Osteocyte (in vitro differentiated cells): ENCODE results near the gene MAP4K3. TPM values are rescaled to one million over a fixed set of nuclear protein-coding genes. Genes with fewer than 3 reads are reported as not detected.
A peak's percentile ranks its signal among the peaks of the same experiment; 100 is the strongest.

Experiments
- DNase-seq: peaks from one replicate; pipeline ENCODE4 v3.0.0; 2021; ENCODE audit warnings: mixed read lengths; ENCODE audit not compliant: unreplicated experiment; ENCODE audit errors: extremely low spot score
- H3K27ac Mint-ChIP-seq: one replicate; pipeline ENCODE4 v1.8.0; 2021; ENCODE audit warnings: mild to moderate bottlenecking, mixed read lengths; ENCODE audit not compliant: unreplicated experiment
- H3K27me3 Mint-ChIP-seq: one replicate; pipeline ENCODE4 v1.8.0; 2021; ENCODE audit warnings: mixed read lengths; ENCODE audit not compliant: unreplicated experiment
- H3K36me3 Mint-ChIP-seq: one replicate; pipeline ENCODE4 v1.8.0; 2021; ENCODE audit warnings: mixed read lengths; ENCODE audit not compliant: unreplicated experiment
- H3K4me1 Mint-ChIP-seq: one replicate; pipeline ENCODE4 v1.8.0; 2021; ENCODE audit warnings: mixed read lengths; ENCODE audit not compliant: unreplicated experiment
- H3K4me3 Mint-ChIP-seq: one replicate; pipeline ENCODE4 v1.8.0; 2021; ENCODE audit warnings: mild to moderate bottlenecking, moderate library complexity, mixed read lengths; ENCODE audit not compliant: unreplicated experiment
- H3K9me3 Mint-ChIP-seq: one replicate; pipeline ENCODE4 v1.8.0; 2021; ENCODE audit warnings: mixed read lengths; ENCODE audit not compliant: unreplicated experiment
- total RNA-seq: library from RNA; stranded (reverse); gene quantifications from 2 replicates; pipeline ENCODE4 v1.2.1, GENCODE V29; 2021
- TF ChIP-seq, protein P1 (sequence below): fragments of 200-600 bp; sonication (generic); IDR thresholded peaks from 2 replicates; pipeline ENCODE4 v1.5.0; 2021; ENCODE audit warnings: antibody characterized with exemption, mild to moderate bottlenecking, moderate library complexity

MAP4K3 gene
- total RNA-seq, 1 donor from 2014 or later = 35.0 TPM

DNA sequence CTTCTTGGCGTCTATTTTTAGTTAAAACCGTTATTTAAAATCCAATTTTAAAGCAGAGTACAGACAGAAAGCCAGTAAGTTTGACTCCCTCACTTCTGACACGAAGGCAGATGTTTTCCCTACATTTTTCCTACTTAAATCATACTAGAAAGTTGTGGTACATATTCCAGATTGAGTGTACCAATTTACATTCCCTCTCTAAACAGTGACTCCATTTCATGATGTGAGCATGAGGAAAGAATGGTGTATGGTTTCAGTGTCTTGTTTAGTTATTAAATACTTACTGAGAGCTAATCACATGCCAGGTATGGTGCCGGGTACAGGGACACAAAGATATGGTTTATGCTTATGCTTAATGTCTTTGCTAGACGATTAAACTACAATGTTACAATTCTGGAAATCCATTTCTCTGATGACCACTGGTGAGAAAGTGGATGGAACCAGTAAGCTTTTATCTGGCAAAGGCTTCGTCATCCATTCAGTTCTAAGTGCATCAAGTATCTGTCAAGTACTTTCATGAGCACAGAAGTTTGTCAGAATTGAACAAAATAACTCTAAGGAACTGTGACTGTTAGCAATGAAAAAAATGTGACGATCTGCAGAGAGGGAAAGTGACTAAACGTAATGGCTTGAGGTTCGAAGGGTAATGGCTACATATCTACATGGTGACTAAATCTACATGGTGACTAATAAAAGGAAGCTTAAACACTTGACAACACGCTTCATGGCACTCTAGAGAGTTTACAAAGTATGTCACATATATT is 25.7 kb downstream of the MAP4K3 start:
- H3K27me3 Mint-ChIP-seq = no peaks in the 10 kb centered on the region
- H3K4me3 Mint-ChIP-seq = peak overlapping the region; percentile 60
- no peak for DNase-seq
- H3K36me3 Mint-ChIP-seq = no peaks in the 10 kb centered on the region
- TF ChIP-seq, protein P1, sequence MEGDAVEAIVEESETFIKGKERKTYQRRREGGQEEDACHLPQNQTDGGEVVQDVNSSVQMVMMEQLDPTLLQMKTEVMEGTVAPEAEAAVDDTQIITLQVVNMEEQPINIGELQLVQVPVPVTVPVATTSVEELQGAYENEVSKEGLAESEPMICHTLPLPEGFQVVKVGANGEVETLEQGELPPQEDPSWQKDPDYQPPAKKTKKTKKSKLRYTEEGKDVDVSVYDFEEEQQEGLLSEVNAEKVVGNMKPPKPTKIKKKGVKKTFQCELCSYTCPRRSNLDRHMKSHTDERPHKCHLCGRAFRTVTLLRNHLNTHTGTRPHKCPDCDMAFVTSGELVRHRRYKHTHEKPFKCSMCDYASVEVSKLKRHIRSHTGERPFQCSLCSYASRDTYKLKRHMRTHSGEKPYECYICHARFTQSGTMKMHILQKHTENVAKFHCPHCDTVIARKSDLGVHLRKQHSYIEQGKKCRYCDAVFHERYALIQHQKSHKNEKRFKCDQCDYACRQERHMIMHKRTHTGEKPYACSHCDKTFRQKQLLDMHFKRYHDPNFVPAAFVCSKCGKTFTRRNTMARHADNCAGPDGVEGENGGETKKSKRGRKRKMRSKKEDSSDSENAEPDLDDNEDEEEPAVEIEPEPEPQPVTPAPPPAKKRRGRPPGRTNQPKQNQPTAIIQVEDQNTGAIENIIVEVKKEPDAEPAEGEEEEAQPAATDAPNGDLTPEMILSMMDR = no peak
- H3K9me3 Mint-ChIP-seq = no peaks in the 10 kb centered on the region
- peak overlapping the region; percentile 93 for H3K27ac Mint-ChIP-seq
- peaks cover 72% of the 10 kb centered on the region for H3K4me1 Mint-ChIP-seq

DNA sequence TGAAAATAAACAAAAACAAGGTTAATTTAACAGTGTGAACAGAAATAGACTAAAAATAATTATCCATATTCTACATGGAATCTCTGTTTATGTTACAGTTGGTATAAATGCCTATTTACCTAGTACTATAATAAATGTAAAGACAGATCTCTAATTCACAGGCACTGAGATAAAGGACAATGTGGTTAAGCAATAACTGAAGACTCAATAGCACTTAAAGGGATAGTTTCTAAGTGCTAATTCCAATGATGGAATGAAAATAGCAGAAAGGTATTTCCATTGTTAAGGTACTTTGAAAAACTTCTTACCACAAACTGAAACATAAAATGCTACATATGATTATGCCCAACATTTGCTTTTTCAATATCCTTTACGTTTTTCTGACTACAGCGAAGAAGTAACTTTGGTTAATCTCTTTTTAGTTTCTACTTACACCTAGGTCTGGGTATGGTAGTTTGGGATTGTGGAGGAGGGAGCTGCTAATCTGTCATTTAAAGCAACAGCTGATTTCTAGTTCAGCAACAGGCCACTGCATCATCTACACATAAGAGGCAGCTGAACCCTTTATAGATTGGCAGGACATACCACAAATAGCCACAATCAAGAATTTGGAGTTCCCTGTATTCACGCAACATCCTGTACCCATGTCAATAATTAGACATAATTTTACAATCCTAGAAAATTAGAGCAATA is 27.2 kb downstream of the MAP4K3 start:
- H3K36me3 Mint-ChIP-seq = no peaks in the 10 kb centered on the region
- no peaks in the 10 kb centered on the region for H3K9me3 Mint-ChIP-seq
- H3K27me3 Mint-ChIP-seq = no peaks in the 10 kb centered on the region
- peak overlapping the region; percentile 52 for H3K27ac Mint-ChIP-seq
- TF ChIP-seq, protein P1 = no peak
- DNase-seq = no peak
- H3K4me1 Mint-ChIP-seq = peaks cover 80% of the 10 kb centered on the region
- no peak overlapping the region for H3K4me3 Mint-ChIP-seq

DNA sequence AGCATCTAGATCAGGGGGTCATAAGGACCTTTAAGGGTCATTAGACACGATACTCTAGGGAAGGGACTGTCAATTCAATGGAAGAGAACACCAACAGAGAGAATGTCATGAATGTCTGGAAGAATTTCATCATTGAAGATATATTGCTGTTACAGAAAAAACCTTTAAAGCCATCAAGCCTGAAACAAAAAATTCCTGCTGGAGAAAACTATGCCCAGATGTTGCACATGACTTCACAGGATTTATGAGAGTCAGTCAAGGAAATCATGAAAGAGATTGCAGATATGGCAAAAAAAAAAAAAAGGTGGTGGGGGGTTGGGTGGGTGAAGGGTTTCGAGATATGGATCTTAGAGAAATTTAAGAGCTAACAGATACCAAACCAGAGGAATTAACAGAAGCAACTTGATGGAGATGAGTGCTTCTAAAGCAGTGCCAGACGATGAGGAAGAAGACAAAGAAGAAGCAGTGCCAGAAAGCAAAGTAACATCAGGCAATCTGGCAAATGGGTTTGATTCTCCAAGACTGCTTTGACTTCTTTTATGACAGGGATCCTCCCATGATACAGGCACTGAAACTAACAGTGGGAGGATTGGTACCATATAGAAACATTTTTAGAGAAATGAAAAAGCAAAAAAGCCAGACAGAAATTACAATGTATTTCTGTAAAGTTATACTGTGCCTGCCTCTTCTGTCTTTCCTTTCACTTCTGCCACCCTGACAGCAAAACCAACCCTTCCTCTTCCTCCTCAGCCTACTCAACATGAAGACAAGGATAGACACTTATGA is 28.5 kb downstream of the MAP4K3 start:
- no peak for DNase-seq
- Mint-ChIP-seq H3K4me1 (peaks cover 76% of the 10 kb centered on the region), H3K27ac (peak overlapping the region; percentile 13), H3K9me3 (no peaks in the 10 kb centered on the region), H3K4me3 (no peak overlapping the region), H3K27me3 (no peaks in the 10 kb centered on the region), H3K36me3 (no peaks in the 10 kb centered on the region)
- TF ChIP-seq, protein P1 = no peak

DNA sequence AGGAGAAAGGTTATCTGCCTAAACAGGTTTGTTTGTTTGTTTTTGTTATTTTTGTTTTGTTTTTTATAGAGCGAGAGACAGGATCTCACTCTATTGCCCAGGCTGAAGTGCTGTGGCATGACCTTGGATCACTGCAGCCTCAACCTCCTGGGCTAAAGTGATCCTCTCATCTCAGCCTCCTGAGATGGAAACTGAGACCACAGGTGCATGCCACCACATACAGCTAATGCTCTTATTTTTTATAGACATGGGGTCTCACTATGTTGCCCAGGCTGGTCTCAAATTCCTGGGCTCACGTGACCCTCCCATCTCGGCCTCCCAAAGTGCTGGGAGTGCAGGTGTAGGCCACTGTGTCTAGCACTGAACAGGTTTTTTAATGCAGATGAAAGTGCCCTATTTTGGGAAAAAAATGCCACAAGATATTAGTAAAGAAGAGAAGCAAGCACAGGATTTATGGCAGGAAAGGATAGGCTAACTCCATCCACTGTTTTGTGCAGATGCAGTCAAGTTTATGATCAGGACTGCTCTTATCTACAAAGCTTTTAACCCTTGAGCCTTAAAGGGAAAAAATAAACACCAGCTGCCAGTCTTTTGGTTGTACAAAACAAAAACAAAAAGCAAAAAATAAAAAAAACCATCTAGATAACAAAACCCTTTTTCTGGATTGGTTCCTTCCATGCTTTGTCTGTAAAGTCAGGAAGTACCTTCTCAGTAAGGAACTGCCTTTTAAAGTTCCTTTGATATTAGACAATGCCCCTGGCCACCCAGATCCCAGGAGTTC is 29.4 kb downstream of the MAP4K3 start:
- H3K27me3 Mint-ChIP-seq = no peaks in the 10 kb centered on the region
- no peaks in the 10 kb centered on the region for H3K36me3 Mint-ChIP-seq
- no peak overlapping the region for H3K27ac Mint-ChIP-seq
- TF ChIP-seq, protein P1 = no peak
- H3K9me3 Mint-ChIP-seq = no peaks in the 10 kb centered on the region
- H3K4me1 Mint-ChIP-seq = peaks cover 71% of the 10 kb centered on the region
- no peak overlapping the region for H3K4me3 Mint-ChIP-seq
- no peak for DNase-seq
